GM19395 (cell line): Measurements from ENCODE around the gene MUC5B.
"Not testable (repeated sequence)": the region's sequence is repeated elsewhere in the genome, so short reads cannot be mapped to it uniquely, and the experiment has no call there.

Experiments
- ATAC-seq: cut with Tn5 transposase; IDR thresholded peaks from one replicate; pipeline ENCODE4 v1.9.1; 2021; ENCODE audit warnings: mild to moderate bottlenecking, moderate library complexity; ENCODE audit not compliant: unreplicated experiment

The MUC5B gene

GRCh38 chr11:1244557-1244956 is 21.7 kb downstream of the MUC5B start:
- not testable (repeated sequence) for ATAC-seq

DNA sequence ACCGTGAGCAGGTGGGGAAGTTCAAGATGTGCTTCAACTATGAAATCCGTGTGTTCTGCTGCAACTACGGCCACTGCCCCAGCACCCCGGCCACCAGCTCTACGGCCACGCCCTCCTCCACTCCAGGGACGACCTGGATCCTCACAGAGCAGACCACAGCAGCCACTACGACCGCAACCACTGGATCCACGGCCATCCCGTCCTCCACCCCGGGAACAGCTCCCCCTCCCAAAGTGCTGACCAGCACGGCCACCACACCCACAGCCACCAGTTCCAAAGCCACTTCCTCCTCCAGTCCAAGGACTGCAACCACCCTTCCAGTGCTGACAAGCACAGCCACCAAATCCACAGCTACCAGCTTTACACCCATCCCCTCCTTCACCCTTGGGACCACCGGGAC is 22.9 kb downstream of the MUC5B start:
- not testable (repeated sequence) for ATAC-seq

- ATAC-seq, result not testable (repeated sequence)
Observed at GRCh38 chr11:1246301-1246700, 23.4 kb downstream of the MUC5B start.

GRCh38 chr11:1247026-1247425 is 24.2 kb downstream of the MUC5B start:
- ATAC-seq, result not testable (repeated sequence)

DNA sequence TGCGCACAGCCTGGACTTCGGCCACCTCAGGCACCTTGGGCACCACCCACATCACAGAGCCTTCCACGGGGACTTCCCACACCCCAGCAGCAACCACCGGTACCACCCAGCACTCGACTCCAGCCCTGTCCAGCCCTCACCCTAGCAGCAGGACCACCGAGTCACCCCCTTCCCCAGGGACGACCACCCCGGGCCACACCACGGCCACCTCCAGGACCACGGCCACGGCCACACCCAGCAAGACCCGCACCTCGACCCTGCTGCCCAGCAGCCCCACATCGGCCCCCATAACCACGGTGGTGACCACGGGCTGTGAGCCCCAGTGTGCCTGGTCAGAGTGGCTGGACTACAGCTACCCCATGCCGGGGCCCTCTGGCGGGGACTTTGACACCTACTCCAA is 26.1 kb downstream of the MUC5B start:
- ATAC-seq, result not testable (repeated sequence)

DNA sequence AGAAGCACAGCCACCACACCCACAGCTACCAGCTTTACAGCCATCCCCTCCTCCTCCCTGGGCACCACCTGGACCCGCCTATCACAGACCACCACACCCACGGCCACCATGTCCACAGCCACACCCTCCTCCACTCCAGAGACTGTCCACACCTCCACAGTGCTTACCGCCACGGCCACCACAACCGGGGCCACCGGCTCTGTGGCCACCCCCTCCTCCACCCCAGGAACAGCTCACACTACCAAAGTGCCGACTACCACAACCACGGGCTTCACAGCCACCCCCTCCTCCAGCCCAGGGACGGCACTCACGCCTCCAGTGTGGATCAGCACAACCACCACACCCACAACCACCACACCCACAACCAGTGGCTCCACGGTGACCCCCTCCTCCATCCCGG is 27.5 kb downstream of the MUC5B start:
- ATAC-seq, result not testable (repeated sequence)

- no peak for ATAC-seq
Observed at GRCh38 chr11:1251236-1251770, 28.4 kb downstream of the MUC5B start.

DNA sequence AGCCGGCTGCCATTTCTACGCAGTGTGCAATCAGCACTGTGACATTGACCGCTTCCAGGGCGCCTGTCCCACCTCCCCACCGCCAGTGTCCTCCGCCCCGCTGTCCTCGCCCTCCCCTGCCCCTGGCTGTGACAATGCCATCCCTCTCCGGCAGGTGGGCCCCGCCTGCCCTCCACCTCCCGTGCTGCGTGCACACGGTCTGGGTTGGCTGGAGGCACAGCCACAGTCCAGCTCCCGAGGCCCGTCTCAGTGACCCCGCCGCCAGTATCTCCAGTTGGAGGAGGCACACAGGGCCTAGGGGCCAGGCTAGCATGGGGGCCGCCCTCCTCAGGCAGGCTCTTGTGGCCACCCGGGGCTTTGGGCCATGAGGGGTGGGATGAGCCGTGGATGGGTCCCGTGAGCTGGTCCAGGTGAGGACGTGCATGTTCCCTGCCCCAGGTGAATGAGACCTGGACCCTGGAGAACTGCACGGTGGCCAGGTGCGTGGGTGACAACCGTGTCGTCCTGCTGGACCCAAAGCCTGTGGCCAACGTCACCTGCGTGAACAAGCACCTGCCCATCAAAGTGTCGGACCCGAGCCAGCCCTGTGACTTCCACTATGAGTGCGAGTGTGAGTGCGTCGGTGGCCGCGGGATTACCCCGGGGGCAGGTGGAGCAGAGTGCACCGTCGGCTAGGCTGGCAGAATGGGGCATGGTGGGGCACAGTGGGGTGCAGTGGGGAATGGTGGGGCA is 29.7 kb downstream of the MUC5B start:
- no peak for ATAC-seq

GRCh38 chr11:1253103-1253485 is 30.2 kb downstream of the MUC5B start:
- ATAC-seq, result no peak

GRCh38 chr11:1254086-1254648 is 31.3 kb downstream of the MUC5B start:
- no peak for ATAC-seq

GRCh38 chr11:1254733-1255132 is 31.9 kb downstream of the MUC5B start:
- no peak for ATAC-seq

DNA sequence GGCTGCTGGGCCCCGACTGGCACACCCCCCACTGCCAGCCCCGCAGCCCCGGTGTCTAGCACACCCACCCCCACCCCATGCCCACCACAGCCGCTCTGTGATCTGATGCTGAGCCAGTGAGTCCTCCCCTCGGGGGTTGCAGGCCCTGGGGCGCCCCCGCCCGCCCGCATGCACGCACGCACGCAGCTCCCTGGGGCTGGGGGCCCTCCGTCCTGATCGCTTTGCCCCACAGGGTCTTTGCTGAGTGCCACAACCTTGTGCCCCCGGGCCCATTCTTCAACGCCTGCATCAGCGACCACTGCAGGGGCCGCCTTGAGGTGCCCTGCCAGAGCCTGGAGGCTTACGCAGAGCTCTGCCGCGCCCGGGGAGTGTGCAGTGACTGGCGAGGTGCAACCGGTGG is 32.3 kb downstream of the MUC5B start:
- ATAC-seq, result no peak

DNA sequence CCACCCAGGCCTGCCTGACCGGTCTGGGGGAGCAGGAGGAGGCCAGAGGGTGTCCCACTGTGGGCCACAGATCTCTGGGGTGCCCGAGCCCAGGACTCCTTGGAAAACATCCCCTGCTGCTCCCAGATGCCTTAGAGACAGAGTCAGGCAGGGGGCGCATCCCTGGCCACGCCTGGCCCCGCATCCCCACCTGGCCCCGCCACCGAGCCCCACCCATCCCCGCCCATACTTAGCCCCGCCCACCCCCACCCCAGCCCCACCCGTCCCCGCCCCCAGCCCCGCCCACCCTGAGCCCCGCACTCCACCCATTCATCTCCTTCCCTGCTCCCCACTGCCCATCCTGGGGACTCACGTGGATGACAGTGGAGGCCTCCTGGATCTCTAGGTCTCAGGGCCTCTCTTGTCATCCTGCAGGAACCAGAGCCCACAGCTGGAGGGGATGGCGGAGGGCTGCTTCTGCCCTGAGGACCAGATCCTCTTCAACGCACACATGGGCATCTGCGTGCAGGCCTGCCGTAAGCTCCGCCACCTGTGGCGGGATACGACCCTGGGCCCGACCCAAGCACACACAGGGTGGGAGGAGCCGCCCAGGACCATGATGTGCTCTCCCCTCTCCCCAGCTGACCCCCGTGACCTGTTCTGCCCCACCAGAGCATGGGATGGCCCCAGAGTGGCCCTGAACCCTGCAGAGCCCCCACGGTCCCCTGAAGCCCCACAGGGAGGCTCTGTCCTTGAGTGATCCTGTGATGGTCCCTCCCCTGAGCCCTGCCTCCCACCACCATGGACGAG is 33.6 kb downstream of the MUC5B start:
- no peak for ATAC-seq

DNA sequence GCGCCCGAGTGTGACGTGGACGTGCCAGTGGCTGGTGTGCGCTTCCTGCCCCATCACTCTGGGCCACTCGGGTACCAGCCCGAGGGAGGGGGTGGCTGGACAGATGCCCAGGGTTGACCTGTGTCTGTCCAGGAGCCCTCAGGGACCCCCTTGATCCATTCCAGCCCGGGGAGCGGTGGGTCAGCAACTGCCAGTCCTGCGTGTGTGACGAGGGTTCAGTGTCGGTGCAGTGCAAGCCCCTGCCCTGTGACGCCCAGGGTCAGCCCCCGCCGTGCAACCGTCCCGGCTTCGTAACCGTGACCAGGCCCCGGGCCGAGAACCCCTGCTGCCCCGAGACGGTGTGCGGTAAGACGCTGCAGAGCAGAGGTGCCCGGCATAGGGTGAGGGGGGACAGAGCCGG is 34.5 kb downstream of the MUC5B start:
- ATAC-seq, result no peak

GRCh38 chr11:1257916-1258315 is 35.0 kb downstream of the MUC5B start:
- no peak for ATAC-seq

DNA sequence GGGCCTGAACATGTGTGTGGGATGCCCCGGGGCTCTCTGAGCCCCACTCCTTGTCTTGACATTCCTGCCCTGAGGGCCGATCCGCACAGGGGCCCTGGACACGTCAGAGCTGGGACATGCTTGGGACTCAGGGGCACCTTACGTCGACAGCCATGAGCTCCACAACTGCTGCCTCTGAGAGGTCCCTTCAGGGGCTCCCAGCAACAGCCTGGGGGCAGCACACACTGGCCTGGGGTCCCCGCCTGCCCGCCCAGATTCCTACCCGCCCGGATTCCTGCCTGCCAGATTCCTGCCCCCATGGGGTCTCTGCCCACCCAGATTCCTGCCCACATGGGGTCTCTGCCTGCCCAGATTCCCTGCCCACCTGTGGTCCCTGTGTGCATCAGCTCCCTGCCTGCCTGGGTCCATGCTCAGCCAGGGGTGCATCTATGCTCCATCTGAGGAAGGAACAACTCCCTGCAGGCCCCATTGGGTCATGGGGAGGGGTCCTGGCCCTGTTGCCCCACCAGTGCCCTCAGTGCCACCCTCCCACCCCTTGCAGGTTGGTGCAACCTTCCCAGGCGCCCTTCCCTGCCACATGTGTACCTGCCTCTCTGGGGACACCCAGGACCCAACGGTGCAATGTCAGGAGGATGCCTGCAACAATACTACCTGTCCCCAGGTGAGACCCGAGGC is 35.7 kb downstream of the MUC5B start:
- no peak for ATAC-seq

GRCh38 chr11:1259076-1259461 is 36.2 kb downstream of the MUC5B start:
- ATAC-seq, result no peak

DNA sequence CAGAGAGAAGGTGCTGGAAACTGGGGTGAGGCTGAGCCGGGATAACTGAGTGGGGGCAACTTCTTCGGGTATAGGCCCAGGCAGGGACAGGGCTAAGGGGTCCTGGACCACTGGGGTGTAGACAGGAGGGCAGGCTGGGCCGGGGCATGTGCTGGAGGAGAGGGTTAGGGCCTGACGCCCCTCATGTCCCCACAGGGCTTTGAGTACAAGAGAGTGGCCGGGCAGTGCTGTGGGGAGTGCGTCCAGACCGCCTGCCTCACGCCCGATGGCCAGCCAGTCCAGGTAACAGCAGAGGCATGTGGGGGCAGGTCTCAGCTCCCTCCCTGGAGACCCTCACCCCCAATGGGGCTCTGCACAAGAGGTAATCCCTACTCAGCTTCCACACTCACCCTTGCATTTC is 36.7 kb downstream of the MUC5B start:
- no peak for ATAC-seq

- ATAC-seq, result no peak
Observed at GRCh38 chr11:1260023-1260501, 37.2 kb downstream of the MUC5B start.

GRCh38 chr11:1260620-1261019 is 37.8 kb downstream of the MUC5B start:
- no peak for ATAC-seq
